ENCODE measurements around the gene KRTAP10-11. TPM values are rescaled to one million over a fixed set of nuclear protein-coding genes. Genes with fewer than 3 reads are reported as not detected.

The KRTAP10-11 gene
- total RNA-seq, 1 donor from 2014 or later, result not detected

DNA sequence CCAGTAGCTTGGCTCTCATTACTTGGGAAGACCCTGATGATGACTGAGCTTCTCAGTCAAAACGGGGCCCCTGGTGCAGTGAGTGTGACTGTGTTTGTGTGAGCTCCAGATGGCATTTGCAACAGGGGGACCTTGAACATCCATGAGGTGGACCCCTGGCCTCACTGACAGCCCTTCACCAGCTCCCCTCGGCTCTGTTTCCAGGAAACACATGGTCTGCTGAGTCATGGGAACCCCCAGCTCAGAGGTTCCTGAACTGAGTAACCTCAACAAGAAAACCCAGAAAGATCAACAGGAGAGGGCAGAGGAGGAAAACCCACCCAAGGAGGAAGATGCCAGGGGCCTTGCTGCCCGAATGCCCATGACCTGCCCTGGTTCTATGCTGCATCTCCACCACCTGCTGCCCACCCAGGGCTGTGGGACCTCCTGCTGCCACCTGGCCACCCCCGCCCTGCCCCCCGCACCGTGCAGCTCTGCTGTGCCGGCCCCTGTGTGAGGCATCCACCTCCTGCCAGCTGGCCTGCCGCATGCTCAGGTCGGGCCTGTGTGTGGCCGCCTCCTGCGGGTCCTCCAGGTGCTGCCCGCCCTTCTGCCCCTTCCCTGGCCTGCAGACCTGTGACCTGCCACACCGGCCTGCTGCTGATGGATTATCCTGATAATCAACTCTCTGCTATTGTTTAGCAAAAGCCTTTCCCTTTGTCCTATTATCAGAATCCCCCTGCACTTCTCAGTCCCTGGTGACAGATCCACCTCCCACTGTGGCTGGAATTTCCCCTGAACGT is 40.0 kb downstream of the KRTAP10-11 start:
- H3K79me2 ChIP-seq (ENCODE audit: insufficient read depth, low read length), result no peaks in the 10 kb centered on the region
- no peak overlapping the region for H2AFZ ChIP-seq (ENCODE audit: low read depth, low read length)
- FAIRE-seq (no peak), DNase-seq (ENCODE audit: low read depth) (no peak)
- no peaks in the 10 kb centered on the region for H3K4me1 ChIP-seq (ENCODE audit: insufficient read depth, low read length)
- H3K4me3 ChIP-seq (ENCODE audit: insufficient read depth, low read depth, low read length), result no peak overlapping the region
- H4K20me1 ChIP-seq (ENCODE audit: insufficient read depth, low read length), result no peaks in the 10 kb centered on the region
- H3K9me3 ChIP-seq (ENCODE audit: insufficient read depth, low read depth, low read length), result no peaks in the 10 kb centered on the region
- Mint-ChIP-seq H3K4me3 (ENCODE audit: unreplicated experiment) (no peak overlapping the region), H3K36me3 (ENCODE audit: low read depth, unreplicated experiment) (peaks cover 8% of the 10 kb centered on the region), H3K27ac (ENCODE audit: unreplicated experiment) (no peak overlapping the region), H3K4me1 (ENCODE audit: low read depth, unreplicated experiment) (peaks cover 5% of the 10 kb centered on the region), H3K27me3 (ENCODE audit: low read depth, unreplicated experiment) (peaks cover 69% of the 10 kb centered on the region), H3K9me3 (ENCODE audit: unreplicated experiment) (peaks cover 6% of the 10 kb centered on the region)
- H3K9ac ChIP-seq (ENCODE audit: low read length), result no peak overlapping the region
- no peaks in the 10 kb centered on the region for H3K36me3 ChIP-seq (ENCODE audit: insufficient read depth, low read length)
- TF ChIP-seq EZH2 (IDR thresholded peaks at IDR 0.05; ENCODE audit: insufficient read depth, low read length), result no peak
- TF ChIP-seq, protein P1, sequence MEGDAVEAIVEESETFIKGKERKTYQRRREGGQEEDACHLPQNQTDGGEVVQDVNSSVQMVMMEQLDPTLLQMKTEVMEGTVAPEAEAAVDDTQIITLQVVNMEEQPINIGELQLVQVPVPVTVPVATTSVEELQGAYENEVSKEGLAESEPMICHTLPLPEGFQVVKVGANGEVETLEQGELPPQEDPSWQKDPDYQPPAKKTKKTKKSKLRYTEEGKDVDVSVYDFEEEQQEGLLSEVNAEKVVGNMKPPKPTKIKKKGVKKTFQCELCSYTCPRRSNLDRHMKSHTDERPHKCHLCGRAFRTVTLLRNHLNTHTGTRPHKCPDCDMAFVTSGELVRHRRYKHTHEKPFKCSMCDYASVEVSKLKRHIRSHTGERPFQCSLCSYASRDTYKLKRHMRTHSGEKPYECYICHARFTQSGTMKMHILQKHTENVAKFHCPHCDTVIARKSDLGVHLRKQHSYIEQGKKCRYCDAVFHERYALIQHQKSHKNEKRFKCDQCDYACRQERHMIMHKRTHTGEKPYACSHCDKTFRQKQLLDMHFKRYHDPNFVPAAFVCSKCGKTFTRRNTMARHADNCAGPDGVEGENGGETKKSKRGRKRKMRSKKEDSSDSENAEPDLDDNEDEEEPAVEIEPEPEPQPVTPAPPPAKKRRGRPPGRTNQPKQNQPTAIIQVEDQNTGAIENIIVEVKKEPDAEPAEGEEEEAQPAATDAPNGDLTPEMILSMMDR (IDR thresholded peaks at IDR 0.05; ENCODE audit: insufficient read depth, low read depth, low read length), result no peak
- peaks cover 12% of the 10 kb centered on the region for H3K27me3 ChIP-seq (ENCODE audit: insufficient read depth, low read length)
- no peak overlapping the region for H3K27ac ChIP-seq (ENCODE audit: low read depth, low read length)
- H3K4me2 ChIP-seq (ENCODE audit: low read length), result no peak overlapping the region

DNA sequence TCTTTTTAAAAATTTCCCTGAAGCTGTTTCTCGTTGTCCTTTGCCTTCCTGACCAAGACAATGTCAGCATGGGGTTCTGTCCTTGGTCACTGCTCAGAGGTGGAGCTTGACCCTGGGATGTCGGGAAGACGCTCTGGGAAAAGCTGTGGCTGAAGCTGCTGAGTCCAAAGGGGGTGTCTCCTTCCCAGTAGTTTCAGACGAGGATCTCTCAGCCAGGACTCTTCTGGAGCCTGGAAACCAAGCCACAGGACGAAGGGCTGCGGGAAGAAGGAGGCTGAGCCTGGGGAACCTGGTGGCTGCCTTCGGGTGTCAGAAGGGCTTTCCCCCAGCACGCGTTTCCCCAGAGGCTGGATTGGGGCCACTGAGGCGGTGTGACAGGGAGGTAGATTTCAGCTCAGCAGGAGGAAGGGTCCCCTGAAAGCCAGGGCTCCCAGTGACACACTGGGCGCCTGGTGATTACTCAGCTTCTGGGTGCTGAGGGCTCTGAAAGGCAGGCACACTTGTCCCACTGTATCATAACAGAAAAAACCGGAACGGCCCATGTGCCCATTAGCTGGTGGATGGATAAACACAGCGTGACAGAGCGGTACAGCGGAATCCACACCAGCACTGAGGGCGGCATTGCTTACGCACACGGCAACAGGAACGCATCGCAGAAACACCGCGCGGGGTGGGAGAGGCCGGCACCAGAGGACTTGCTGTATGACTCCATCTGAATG is 40.8 kb downstream of the KRTAP10-11 start:
- DNase-seq (ENCODE audit: low read depth), result no peak
- Mint-ChIP-seq H3K36me3 (ENCODE audit: low read depth, unreplicated experiment) (peaks cover 8% of the 10 kb centered on the region), H3K9me3 (ENCODE audit: unreplicated experiment) (peaks cover 6% of the 10 kb centered on the region), H3K4me3 (ENCODE audit: unreplicated experiment) (no peak overlapping the region), H3K27ac (ENCODE audit: unreplicated experiment) (no peak overlapping the region), H3K4me1 (ENCODE audit: low read depth, unreplicated experiment) (peaks cover 5% of the 10 kb centered on the region), H3K27me3 (ENCODE audit: low read depth, unreplicated experiment) (peaks cover 70% of the 10 kb centered on the region)
- no peak for FAIRE-seq
- TF ChIP-seq, protein P1 (IDR thresholded peaks at IDR 0.05; ENCODE audit: insufficient read depth, low read depth, low read length), result no peak
- no peak for TF ChIP-seq EZH2 (IDR thresholded peaks at IDR 0.05; ENCODE audit: insufficient read depth, low read length)
- no peaks in the 10 kb centered on the region for H3K36me3 ChIP-seq (ENCODE audit: insufficient read depth, low read length)
- no peak overlapping the region for H3K9ac ChIP-seq (ENCODE audit: low read length)
- H3K9me3 ChIP-seq (ENCODE audit: insufficient read depth, low read depth, low read length), result no peaks in the 10 kb centered on the region
- no peak overlapping the region for H3K27ac ChIP-seq (ENCODE audit: low read depth, low read length)
- no peaks in the 10 kb centered on the region for H3K4me1 ChIP-seq (ENCODE audit: insufficient read depth, low read length)
- peaks cover 12% of the 10 kb centered on the region for H3K27me3 ChIP-seq (ENCODE audit: insufficient read depth, low read length)
- H2AFZ ChIP-seq (ENCODE audit: low read depth, low read length), result no peak overlapping the region
- no peaks in the 10 kb centered on the region for H4K20me1 ChIP-seq (ENCODE audit: insufficient read depth, low read length)
- no peaks in the 10 kb centered on the region for H3K79me2 ChIP-seq (ENCODE audit: insufficient read depth, low read length)
- no peak overlapping the region for H3K4me3 ChIP-seq (ENCODE audit: insufficient read depth, low read depth, low read length)
- no peak overlapping the region for H3K4me2 ChIP-seq (ENCODE audit: low read length)

All from astrocyte (in vitro differentiated cells and primary cell).